Chondrocyte (in vitro differentiated cells): Measurements from ENCODE around the gene VMP1. TPM values are rescaled to one million over a fixed set of nuclear protein-coding genes. Genes with fewer than 3 reads are reported as not detected.

Experiments
- DNase-seq: peaks from one replicate; pipeline ENCODE4 v3.0.0; 2021; ENCODE audit warnings: mixed read lengths, low spot score
- H3K27ac Mint-ChIP-seq: one replicate; pipeline ENCODE4 v1.8.0; 2021; ENCODE audit warnings: mild to moderate bottlenecking, moderate library complexity, mixed read lengths; ENCODE audit not compliant: unreplicated experiment
- H3K27me3 Mint-ChIP-seq: 2 replicates; pipeline ENCODE4 v1.8.0; 2021; ENCODE audit warnings: low read depth, mixed read lengths
- H3K36me3 Mint-ChIP-seq: 2 replicates; pipeline ENCODE4 v1.8.0; 2021; ENCODE audit warnings: low read depth, mixed read lengths
- H3K4me1 Mint-ChIP-seq: 2 replicates; pipeline ENCODE4 v1.8.0; 2021; ENCODE audit warnings: low read depth, mild to moderate bottlenecking, mixed read lengths
- H3K4me3 Mint-ChIP-seq: one replicate; pipeline ENCODE4 v1.8.0; 2021; ENCODE audit warnings: mild to moderate bottlenecking, moderate library complexity, mixed read lengths; ENCODE audit not compliant: unreplicated experiment
- H3K9me3 Mint-ChIP-seq: 2 replicates; pipeline ENCODE4 v1.8.0; 2021; ENCODE audit warnings: low read depth, mixed read lengths
- total RNA-seq: library from RNA; stranded (reverse); gene quantifications from 3 replicates; pipeline ENCODE4 v1.2.1, GENCODE V29; 2021
- TF ChIP-seq, protein P1 (sequence below): fragments of 200-600 bp; sonication (generic); IDR thresholded peaks from 2 replicates; pipeline ENCODE4 v1.5.0; 2021; ENCODE audit warnings: antibody characterized with exemption, mild to moderate bottlenecking, moderate library complexity

Gene VMP1
- total RNA-seq, 1 donor from 2014 or later: 295 TPM

GRCh38 chr17:59793205-59793604 is 85.8 kb downstream of the VMP1 start:
- H3K4me1 Mint-ChIP-seq: peaks cover 56% of the 10 kb centered on the region
- TF ChIP-seq, protein P1, sequence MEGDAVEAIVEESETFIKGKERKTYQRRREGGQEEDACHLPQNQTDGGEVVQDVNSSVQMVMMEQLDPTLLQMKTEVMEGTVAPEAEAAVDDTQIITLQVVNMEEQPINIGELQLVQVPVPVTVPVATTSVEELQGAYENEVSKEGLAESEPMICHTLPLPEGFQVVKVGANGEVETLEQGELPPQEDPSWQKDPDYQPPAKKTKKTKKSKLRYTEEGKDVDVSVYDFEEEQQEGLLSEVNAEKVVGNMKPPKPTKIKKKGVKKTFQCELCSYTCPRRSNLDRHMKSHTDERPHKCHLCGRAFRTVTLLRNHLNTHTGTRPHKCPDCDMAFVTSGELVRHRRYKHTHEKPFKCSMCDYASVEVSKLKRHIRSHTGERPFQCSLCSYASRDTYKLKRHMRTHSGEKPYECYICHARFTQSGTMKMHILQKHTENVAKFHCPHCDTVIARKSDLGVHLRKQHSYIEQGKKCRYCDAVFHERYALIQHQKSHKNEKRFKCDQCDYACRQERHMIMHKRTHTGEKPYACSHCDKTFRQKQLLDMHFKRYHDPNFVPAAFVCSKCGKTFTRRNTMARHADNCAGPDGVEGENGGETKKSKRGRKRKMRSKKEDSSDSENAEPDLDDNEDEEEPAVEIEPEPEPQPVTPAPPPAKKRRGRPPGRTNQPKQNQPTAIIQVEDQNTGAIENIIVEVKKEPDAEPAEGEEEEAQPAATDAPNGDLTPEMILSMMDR: no peak

GRCh38 chr17:59796138-59796537 is 88.7 kb downstream of the VMP1 start:
- H3K9me3 Mint-ChIP-seq: no peaks in the 10 kb centered on the region
- H3K36me3 Mint-ChIP-seq: peaks cover 4% of the 10 kb centered on the region
- no peak for DNase-seq
- peaks cover 49% of the 10 kb centered on the region for H3K4me1 Mint-ChIP-seq
- H3K4me3 Mint-ChIP-seq: no peak overlapping the region
- peak overlapping the region; percentile 73 for H3K27ac Mint-ChIP-seq
- H3K27me3 Mint-ChIP-seq: no peaks in the 10 kb centered on the region
- TF ChIP-seq, protein P1: no peak

More at GRCh38 chr17:59793205-59793604, 85.8 kb downstream of the VMP1 start:
- no peak for DNase-seq
- no peak overlapping the region for H3K4me3 Mint-ChIP-seq
- H3K9me3 Mint-ChIP-seq: no peaks in the 10 kb centered on the region
- no peak overlapping the region for H3K27ac Mint-ChIP-seq
- no peaks in the 10 kb centered on the region for H3K27me3 Mint-ChIP-seq
- peaks cover 4% of the 10 kb centered on the region for H3K36me3 Mint-ChIP-seq

- no peaks in the 10 kb centered on the region for H3K9me3 Mint-ChIP-seq
- H3K27me3 Mint-ChIP-seq: no peaks in the 10 kb centered on the region
- peaks cover 4% of the 10 kb centered on the region for H3K36me3 Mint-ChIP-seq
- H3K27ac Mint-ChIP-seq: peak overlapping the region; percentile 73
- DNase-seq: no peak
- peaks cover 46% of the 10 kb centered on the region for H3K4me1 Mint-ChIP-seq
- TF ChIP-seq, protein P1: no peak
- H3K4me3 Mint-ChIP-seq: no peak overlapping the region
Observed at GRCh38 chr17:59796785-59797205, 89.3 kb downstream of the VMP1 start.

DNA sequence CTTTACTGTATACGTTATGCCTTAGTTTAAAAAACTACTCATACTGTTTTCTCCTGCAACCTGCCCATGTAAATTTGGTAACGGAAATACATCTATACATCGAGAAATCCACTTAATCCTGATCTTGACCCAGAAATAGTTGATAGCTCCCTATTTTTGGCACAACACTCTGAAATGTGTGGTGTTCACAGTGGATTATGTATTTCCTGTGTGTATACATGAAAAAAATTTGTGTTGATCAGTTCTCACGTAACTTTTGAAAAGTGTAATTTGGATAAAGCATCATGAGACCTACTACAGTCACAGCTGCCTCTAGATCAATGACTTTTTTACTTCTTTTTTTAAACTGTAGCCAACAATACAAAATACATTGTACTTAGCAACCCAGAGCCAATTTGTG is 90.7 kb downstream of the VMP1 start:
- no peak overlapping the region for H3K4me3 Mint-ChIP-seq

DNA sequence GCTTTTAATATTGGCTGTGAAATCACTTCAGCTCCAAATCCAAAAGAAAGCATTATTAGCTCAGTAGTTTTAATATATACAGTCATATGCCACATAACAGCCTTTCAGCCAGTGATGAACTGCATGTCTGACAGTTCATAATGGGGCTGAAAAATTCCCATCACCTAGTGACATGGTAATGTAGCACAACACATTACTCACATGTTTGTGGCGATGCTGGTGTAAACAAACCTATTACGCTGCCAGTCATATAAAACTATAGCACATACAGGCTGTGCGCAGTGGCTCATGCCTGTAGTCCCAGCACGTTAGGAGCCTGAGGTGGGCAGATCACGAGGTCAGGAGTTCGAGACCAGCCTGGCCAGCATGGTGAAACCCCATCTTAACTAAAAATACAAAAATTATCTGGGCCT is 93.1 kb downstream of the VMP1 start:
- DNase-seq: no peak
- Mint-ChIP-seq H3K9me3 (no peaks in the 10 kb centered on the region), H3K27me3 (no peaks in the 10 kb centered on the region), H3K4me3 (no peak overlapping the region), H3K36me3 (peaks cover 4% of the 10 kb centered on the region), H3K4me1 (peaks cover 48% of the 10 kb centered on the region), H3K27ac (no peak overlapping the region)
- TF ChIP-seq, protein P1: no peak

More for the DNA sequence above, 90.7 kb downstream of the VMP1 start:
- DNase-seq: no peak
- Mint-ChIP-seq H3K27me3 (no peaks in the 10 kb centered on the region), H3K36me3 (peaks cover 4% of the 10 kb centered on the region), H3K9me3 (no peaks in the 10 kb centered on the region), H3K4me1 (peaks cover 41% of the 10 kb centered on the region), H3K27ac (peak overlapping the region; percentile 73)
- TF ChIP-seq, protein P1: no peak
